Psoas muscle (tissue), 8 donors: ENCODE results near the gene RPAIN. TPM values are rescaled to one million over a fixed set of nuclear protein-coding genes. Genes with fewer than 3 reads are reported as not detected.

Experiments used
- ATAC-seq, 4 donors: fragments of 200-7000 bp; cut with Tn5 transposase; one replicate each; pipeline ENCODE4 v1.9.1; 2020; ENCODE audit warnings: moderate library complexity in 3 of 4, mild to moderate bottlenecking in 2 of 4
- DNase-seq, 2 donors: peaks; one replicate each; pipeline ENCODE4 v3.0.0-alpha.2; 2020
- H3K27ac ChIP-seq: fragments of 200-600 bp; one replicate; pipeline ENCODE4 v1.8.0; 2022
- H3K27me3 ChIP-seq, 3 donors: fragments of 200-600 bp in 1 of 3; one replicate each; pipeline versions ENCODE4 v1.6.1 to v1.8.0; 2013 to 2022; ENCODE audit warnings: low read length in 2 of 3, mild to moderate bottlenecking in 2 of 3, moderate library complexity in 1 of 3; ENCODE audit not compliant: insufficient read depth in 3 of 3
- H3K36me3 ChIP-seq, 2 donors: fragments of 200-600 bp in 1 of 2; one replicate each; pipeline versions ENCODE4 v1.6.1 to v1.8.0; 2013 to 2022; ENCODE audit warnings: low read depth in 1 of 2, mild to moderate bottlenecking in 1 of 2, moderate library complexity in 1 of 2; ENCODE audit not compliant: insufficient read depth in 1 of 2
- H3K4me1 ChIP-seq: fragments of 200-600 bp; one replicate; pipeline ENCODE4 v1.8.0; 2022
- H3K4me3 ChIP-seq: fragments of 200-600 bp; one replicate; pipeline ENCODE4 v1.8.0; 2022; ENCODE audit warnings: mild to moderate bottlenecking
- H3K9me3 ChIP-seq: fragments of 200-600 bp; one replicate; pipeline ENCODE4 v1.8.0; 2022
- WGBS, 3 donors: extraction: QIAGEN DNeasy Blood & Tissue Kit; methylation state at CpG; one replicate each; pipeline versions ENCODE4 v1.1.6 to v1.1.7; 2013; 5-methylcytosine and 5-hydroxymethylcytosine counted together
- intact Hi-C, 2 donors: fragments of 100-400 bp; cut with DNase I; formaldehyde crosslinking; loops; one replicate each; pipeline versions ENCODE4 v1.11.0 to v1.14.2; 2022
- polyA plus RNA-seq, 3 donors: library from polyadenylated mRNA; stranded (reverse); fragments of 200-250 nt; gene quantifications; one replicate each; pipeline ENCODE4 v1.2.3, GENCODE V29; 2013
- total RNA-seq, 4 donors: library from RNA; stranded (reverse); fragmentation: NEBNext Ultra II Directional in 2 of 4; extraction: Animal tissue kit (Norgen Biotek cat#: 25700) in 2 of 4; gene quantifications; one replicate each; pipeline versions ENCODE4 v1.2.1 to v1.2.4, GENCODE V29; 2021 to 2023
- TF ChIP-seq, protein P1 (sequence below): fragments of 200-600 bp; IDR thresholded peaks from one replicate; pipeline ENCODE4 v1.8.0; 2022; ENCODE audit warnings: antibody characterized with exemption
- donor health status: healthy with polysubstance abuse.
- donor health status: DM: no; HTN: no; CAD: no; lungs with moderate emphysema.
- donor health status: Bipolar disorder and iron deficiency.
- donor health status: healthy.
- donor health status: DM: yes; HTN: yes; CAD: no.
- donor health status: DM: no; HTN: no; CAD: no.
- donor health status: DM: no; HTN: no; CAD: no.
- donor health status: DM: yes; HTN: yes; CAD: no.

RPAIN gene
- total and polyA plus RNA-seq, 7 donors, result 24.7 to 65.2 (median 28.9) TPM

DNA sequence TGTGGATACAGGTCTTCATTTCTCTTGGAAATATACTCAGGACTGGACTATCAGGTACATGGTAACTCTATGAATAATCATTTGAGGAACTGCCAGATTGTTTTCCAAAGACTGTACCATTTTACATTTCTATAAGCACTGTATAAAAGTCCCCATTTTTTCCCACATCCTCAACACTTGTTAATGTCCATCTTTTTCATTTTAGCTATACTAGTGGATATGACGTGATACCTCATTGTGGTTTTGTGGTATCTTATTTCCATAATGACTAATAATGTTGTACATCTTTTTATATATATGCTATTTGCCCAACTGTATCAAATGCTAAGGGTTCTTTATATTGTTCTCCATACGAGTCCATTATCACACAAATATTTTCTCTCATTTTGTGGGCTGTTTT is 23.4 kb upstream of the RPAIN start:
- no peak for ATAC-seq
- no peaks in the 10 kb centered on the region for H3K9me3 ChIP-seq
- TF ChIP-seq, protein P1, sequence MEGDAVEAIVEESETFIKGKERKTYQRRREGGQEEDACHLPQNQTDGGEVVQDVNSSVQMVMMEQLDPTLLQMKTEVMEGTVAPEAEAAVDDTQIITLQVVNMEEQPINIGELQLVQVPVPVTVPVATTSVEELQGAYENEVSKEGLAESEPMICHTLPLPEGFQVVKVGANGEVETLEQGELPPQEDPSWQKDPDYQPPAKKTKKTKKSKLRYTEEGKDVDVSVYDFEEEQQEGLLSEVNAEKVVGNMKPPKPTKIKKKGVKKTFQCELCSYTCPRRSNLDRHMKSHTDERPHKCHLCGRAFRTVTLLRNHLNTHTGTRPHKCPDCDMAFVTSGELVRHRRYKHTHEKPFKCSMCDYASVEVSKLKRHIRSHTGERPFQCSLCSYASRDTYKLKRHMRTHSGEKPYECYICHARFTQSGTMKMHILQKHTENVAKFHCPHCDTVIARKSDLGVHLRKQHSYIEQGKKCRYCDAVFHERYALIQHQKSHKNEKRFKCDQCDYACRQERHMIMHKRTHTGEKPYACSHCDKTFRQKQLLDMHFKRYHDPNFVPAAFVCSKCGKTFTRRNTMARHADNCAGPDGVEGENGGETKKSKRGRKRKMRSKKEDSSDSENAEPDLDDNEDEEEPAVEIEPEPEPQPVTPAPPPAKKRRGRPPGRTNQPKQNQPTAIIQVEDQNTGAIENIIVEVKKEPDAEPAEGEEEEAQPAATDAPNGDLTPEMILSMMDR, result no peak
- 94 to 97% (median 95%) methylated on average over 2 of the region's 2 CpGs for WGBS, 3 donors
- intact Hi-C loops, result no loop called here
- H3K4me1 ChIP-seq, result no peaks in the 10 kb centered on the region
- no peak overlapping the region for H3K4me3 ChIP-seq
- no peak for DNase-seq
- peaks cover 14 to 100% of the 10 kb centered on the region in 2 donors for H3K36me3 ChIP-seq
- no peak overlapping the region for H3K27ac ChIP-seq
- H3K27me3 ChIP-seq, result no peaks in the 10 kb centered on the region

DNA sequence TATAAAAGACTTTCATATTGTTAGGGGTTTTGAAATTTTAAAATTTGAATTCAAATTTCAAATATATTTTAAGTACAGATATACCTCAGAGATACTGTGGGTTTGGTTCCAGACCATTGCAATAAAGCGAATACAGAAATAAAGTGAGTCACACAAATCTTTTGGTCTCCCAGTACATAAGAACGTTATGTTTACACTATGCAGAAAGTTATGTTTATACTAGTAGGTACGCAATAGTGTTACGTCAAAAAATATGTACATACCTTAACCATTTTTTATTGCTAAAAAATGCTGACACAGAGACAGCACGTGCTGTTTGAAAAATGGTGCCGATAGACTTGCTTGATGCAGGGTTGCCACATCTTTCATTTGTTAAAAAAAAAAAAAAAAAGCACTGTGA is 20.2 kb upstream of the RPAIN start:
- WGBS, 3 donors, result 88 to 98% (median 91%) methylated on average over 6 of the region's 6 CpGs
- TF ChIP-seq, protein P1, result no peak
- Histone ChIP-seq H3K36me3 (peaks cover 7 to 100% of the 10 kb centered on the region in 2 donors), H3K9me3 (no peaks in the 10 kb centered on the region), H3K27ac (no peak overlapping the region), H3K27me3 (no peaks in the 10 kb centered on the region), H3K4me1 (no peaks in the 10 kb centered on the region), H3K4me3 (no peak overlapping the region)
- ATAC-seq (no peak), DNase-seq (no peak)
- intact Hi-C loops, result loop anchor here in 1 of 2 donors (10.0 kb wide), 1 partner anchor 45 kb away; no protein-coding TSS in a partner anchor

DNA sequence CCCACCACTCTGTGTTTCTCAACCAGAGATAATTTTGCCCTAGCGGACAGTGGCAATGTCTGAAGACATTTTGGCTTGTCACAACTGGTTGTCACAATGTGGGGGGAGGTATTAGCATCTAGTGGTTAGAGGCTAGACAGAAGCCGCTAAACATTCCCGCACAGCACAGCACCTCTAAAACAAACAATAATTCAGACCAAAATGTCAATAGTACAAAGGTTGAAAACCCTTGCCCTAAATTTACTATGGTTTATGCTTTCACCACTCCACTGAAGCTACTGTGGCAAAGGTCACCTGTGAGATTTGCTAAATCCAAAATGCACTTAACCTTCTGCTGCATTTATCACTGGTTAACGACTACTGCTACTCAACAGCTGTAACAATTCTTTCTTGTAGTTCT is 14.6 kb upstream of the RPAIN start:
- intact Hi-C loops, result loop anchor here (1.0 to 10.0 kb wide), 3 partner anchors 21 to 51 kb away; no protein-coding TSS in a partner anchor
- no peaks in the 10 kb centered on the region for H3K9me3 ChIP-seq
- DNase-seq, result no peak
- WGBS, 3 donors, result 84 to 92% (median 88%) methylated on average over 4 of the region's 4 CpGs
- H3K4me3 ChIP-seq, result no peak overlapping the region
- ATAC-seq, result no peak
- peaks cover 23 to 100% of the 10 kb centered on the region in 2 donors for H3K36me3 ChIP-seq
- no peak overlapping the region for H3K27ac ChIP-seq
- no peaks in the 10 kb centered on the region for H3K27me3 ChIP-seq
- TF ChIP-seq, protein P1, result no peak
- peaks cover 9% of the 10 kb centered on the region for H3K4me1 ChIP-seq

DNA sequence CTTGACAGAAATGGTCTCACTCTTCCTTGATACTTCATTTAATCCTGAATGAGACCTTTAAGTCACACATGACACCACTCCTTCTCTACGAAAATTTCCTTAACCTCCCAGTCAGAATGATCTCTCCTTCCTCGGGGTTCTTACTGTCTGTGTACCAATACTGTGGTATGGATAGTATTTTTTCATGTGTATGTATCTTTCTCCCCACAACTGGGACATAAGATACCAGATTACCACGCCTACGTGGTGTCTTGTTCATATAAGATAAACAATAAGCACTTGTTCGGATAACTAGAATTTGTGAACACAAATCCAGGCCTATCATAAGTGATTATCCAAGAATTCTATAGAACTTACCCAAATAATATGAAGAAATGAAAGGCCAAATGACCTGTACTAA is 11.8 kb upstream of the RPAIN start:
- ATAC-seq, result no peak
- H3K9me3 ChIP-seq, result no peaks in the 10 kb centered on the region
- TF ChIP-seq, protein P1, result no peak
- DNase-seq, result no peak
- WGBS, 3 donors, result 87 to 94% (median 87%) methylated on average over 5 of the region's 5 CpGs
- no peaks in the 10 kb centered on the region for H3K27me3 ChIP-seq
- no peak overlapping the region for H3K27ac ChIP-seq
- H3K4me3 ChIP-seq, result no peak overlapping the region
- H3K36me3 ChIP-seq, result peaks cover 27 to 99% of the 10 kb centered on the region in 2 donors
- H3K4me1 ChIP-seq, result peaks cover 22% of the 10 kb centered on the region
- intact Hi-C loops, result loop anchor here in 1 of 2 donors (5.0 to 10.0 kb wide), 2 partner anchors 36 to 53 kb away; no protein-coding TSS in a partner anchor

DNA sequence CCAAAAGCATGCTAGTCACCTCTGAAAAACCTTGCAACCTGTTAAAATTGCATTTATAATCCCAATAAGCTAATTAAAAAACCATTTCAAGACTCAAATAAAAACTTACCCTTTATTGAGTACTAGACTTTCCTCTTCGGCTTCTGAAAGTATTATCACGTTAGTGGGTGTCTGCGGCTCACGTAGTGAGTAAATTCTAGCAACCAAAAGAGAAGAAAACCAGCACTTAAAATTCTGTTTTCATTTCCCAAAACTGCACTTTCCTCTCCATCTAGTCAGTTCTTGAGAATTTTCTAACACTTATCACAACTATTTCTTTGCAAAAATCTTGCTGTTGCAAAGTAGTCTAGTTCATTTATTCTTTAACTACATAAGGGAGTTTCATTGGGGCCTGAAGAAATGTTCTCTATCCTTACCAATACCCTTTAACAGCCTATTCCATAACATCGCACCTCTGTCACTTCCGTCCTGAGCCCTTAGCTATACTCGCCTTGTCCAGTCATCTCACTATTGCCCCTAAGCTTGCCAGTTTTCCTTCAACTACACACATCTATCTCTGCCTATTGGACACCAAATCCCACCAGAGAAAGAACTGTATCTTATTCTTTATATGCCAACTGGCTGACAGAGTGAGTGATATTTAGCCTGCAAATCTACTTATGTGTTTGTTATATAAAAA is 9.2 kb upstream of the RPAIN start:
- ATAC-seq (no peak), DNase-seq (no peak)
- Histone ChIP-seq H3K9me3 (no peaks in the 10 kb centered on the region), H3K4me1 (peaks cover 36% of the 10 kb centered on the region), H3K4me3 (no peak overlapping the region), H3K27me3 (no peaks in the 10 kb centered on the region), H3K36me3 (peaks cover 26 to 99% of the 10 kb centered on the region in 2 donors), H3K27ac (peak overlapping the region; percentile 40)
- TF ChIP-seq, protein P1, result no peak
- intact Hi-C loops, result no loop called here
- 82 to 95% (median 89%) methylated on average over 7 of the region's 7 CpGs for WGBS, 3 donors
